ENCODE measurements around the gene GRIN2C.

GRIN2C gene

DNA sequence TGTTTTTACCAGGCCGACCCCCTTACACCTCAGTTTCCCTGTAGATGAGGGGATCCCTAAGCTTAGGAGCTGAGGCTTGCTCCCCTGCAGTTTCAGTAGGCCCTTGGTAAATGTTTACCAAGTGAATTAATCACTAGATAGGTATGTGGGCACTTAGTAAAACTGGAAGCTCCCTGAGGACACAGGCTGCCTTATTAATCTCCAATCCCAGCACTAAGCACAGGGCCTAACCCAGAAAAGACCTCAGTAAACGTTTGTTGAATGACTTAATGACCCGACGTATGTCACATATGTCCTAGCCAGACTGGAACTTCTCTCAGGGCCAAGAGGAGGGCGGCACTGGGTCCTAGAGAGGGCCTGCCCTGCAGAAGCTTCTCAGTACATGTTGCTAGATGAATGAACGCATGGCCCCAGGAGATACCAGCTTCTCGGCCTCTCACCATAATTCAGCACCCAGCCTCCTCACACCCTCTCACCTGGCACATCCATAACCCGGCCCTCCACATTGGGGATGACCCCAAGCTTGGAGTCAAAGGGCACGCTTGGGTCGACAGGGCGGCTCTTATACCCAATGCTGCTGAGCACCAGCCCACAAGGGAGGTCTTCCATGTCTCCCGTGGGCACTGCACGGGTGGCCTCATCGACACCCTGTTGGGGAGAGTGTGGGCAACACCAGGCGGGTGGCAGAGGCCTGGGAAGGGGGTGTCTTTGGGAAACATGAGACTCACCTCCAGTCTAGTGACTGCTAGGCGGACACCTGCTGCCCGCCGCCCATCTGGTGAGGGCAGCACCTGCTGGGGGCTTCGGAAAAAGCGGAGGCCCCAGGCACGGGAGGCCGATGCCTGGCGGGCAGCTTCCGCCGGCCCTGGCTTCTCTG lies 4.0 kb upstream of the GRIN2C start:
- no peak for DNase-seq

GRCh38 chr17:74862919-74863318 lies 3.2 kb upstream of the GRIN2C start:
- DNase-seq, result no peak

DNA sequence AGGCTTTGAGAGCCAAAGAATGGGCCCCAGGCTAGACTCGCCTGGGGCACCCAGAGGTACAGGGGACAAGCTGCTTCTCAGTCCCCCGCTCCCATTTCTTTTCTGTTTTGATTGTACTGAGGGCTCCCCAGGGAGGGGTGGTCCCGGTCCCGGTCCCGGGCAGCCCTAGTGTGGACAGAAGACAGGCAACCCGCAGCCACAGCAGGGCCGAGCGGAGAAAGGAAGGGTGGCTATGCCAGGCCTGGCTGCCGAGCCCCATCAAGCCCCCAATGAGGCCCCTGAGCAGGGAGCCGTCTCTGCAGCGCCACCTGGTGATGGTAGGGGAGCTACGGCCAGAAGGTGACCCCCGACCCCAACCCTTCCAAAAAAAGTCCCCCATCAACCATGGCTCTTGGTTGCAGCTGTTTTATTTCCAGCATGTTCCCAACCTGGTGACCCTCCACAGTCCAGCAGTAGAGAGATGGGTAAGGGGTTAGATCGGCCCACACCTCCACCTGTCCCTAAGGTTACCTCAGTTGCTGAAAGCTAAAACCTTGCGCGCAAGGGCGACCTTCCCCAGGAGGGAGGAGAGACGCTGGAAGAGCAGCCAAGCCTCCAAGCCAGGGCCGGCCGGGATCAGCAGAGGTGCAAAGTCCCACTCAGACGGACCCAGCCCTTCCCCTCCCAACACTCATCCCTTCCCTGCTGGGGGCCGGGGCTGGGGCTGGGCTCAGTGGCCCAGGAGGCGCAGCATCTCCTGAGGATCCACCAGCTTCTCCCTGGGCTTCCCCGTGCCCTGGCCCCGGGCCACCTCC lies 2.6 kb upstream of the GRIN2C start:
- DNase-seq, result peak; percentile 71 to 76

- DNase-seq, result no peak
Measured at GRCh38 chr17:74861662-74862107, 2.0 kb upstream of the GRIN2C start.

DNA sequence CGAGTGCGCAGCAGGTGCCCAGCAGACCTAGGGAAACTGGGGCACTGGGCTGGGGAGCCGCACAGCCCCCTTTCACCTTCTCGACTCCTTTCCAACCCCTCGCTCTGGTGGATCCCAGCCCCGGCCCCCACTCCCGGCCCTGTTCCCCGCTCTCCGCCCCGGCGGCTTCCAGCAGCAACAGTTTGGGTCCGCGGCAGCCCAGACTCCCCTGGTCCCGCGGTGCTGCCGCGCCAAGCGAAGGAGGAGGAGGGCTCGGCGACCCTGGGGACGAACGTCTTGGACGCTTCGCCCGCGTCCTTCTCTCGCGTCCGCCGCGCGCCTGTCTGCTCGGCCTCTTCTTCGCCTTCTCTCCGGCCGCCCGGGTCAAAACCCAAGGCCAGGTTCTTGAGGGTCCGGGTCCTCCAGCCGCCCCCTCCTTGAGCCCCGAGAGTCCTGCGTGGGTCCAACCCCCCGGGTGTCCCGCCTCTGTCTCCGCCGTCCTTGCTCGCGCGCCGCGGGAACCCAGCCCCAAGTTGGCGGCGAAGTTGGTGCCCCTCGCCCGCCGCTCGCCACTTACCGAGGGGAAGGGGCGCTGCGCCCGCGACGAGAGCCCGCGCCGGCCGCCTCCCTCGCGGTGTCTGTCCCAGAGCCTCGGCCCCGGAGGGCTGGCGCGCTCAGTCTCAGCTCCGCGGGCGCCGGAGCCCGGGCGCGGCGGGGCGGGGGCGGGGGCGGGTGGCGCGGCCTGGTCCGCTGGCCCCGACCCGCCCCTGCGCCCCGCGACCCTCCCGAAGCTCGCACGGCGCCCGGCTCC lies 1.4 kb upstream of the GRIN2C start:
- no peak for DNase-seq

DNA sequence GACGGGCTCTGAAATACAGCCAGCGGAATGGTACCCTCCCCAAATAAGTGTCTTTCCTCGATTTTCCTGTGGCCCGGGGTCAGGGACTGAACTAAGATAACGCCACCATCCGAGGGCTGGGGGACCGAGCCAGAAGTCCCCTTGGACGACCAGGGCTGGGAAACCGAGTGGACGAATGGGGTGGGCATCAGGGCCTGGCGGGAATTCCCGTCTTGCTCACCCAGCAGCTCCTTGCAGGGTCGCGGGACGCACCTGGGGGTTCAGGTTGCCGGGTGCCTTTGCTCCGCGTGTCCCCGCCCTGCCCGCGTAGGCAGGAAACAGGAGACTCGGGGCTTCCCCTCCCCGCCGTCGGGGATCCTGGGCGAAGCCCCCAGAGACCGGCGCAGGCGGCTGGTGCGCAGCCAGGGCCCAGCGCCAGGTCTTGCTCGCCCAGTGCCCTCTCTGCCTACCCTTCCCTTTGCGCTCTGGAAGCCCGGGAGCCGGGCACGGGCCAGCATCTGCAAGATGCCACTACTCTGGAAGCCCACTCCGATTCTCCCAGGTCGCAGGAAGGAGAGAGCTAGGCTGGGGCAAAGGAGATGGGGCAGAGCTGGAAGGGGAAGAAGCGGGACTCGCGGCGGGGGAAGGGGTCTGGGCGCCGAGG lies 665 bp upstream of the GRIN2C start:
- DNase-seq, result peak in 1 of 2 donors; percentile 25

GRCh38 chr17:74858672-74859458 lies 820 bp downstream of the GRIN2C start:
- DNase-seq, result no peak

DNA sequence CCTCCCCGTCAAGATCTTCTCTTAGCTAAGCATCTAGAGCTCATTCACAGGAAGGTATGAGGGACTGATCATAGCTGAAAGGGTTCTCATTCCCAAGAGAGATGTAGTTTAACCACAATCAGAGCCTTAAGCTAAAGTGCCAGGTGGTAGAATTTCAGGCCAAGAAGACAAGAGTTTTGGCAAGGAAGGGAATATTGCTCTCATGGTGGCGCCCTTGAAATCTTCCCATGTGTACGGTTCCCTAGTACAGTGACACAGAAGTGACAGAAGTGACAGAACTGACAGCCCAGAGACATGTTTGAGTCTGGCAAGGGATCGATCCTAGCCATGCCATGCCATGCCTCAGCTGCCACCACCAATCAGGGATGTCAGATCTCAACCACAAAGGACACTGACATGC lies 2.5 kb downstream of the GRIN2C start:
- no peak for DNase-seq

- no peak for DNase-seq
Measured at GRCh38 chr17:74856112-74856511, 3.6 kb downstream of the GRIN2C start.

GRCh38 chr17:74855323-74855722 lies 4.4 kb downstream of the GRIN2C start:
- no peak for DNase-seq

DNA sequence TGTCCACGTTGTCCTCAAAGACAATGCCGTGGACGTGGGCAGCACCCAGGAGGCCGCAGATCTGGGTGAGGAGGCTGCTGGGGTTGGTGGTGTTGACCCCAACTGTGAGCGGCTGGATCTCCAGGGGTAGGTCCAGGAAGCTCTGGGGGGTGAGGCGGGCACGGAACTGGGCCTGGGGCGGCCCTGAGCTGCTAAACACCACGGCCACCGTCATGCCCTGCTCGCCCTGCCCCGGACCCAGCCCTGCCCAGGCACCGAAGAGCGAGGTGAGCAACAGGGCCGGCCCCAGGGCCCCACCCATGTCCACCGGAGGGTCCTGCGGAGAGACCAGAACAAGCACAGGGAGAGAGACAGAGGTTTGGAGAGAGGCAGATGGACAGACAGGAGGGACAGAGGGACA lies 4.9 kb downstream of the GRIN2C start:
- DNase-seq, result no peak

DNA sequence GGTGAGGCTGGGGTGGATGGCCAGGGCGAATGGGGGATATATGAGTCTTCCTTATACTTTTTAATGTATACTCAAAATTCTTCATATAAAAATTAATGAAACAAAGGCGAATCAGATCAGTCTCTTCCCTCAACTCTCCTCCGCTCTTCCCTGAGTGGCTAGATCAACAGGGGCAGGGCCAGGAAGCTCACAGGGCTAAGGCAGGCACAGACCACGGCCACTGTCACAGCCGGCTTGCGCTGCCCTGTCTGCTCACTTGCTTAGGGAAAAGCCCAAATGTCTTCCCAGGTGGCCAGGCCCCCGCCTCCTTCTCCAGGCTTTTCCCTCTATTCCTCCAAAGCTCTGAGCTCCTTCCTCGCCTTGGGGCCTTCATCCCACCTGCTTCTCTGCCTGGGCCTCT lies 6.0 kb downstream of the GRIN2C start:
- no peak for DNase-seq

DNA sequence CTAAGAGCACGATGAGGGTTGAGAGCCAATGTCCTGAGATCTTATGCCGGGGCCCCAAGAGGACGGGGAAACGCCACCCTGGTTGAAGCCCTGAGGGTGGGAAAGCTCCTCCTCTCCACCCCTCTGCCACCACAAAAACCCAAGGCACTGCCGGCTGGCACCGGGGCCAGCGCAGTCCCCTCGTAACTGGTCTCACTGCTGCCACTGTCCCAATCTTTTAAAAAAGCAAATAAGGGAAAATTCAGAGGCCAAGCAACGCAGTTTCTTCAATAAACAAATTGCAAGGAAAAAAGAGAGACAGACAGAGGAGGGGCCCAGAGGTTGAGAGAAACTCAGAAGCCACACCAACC lies 6.7 kb downstream of the GRIN2C start:
- DNase-seq, result no peak

- DNase-seq, result peak; percentile 59 to 70
Measured at GRCh38 chr17:74852237-74853047, 7.2 kb downstream of the GRIN2C start.

GRCh38 chr17:74851612-74852236 lies 8.0 kb downstream of the GRIN2C start:
- DNase-seq, result no peak

DNA sequence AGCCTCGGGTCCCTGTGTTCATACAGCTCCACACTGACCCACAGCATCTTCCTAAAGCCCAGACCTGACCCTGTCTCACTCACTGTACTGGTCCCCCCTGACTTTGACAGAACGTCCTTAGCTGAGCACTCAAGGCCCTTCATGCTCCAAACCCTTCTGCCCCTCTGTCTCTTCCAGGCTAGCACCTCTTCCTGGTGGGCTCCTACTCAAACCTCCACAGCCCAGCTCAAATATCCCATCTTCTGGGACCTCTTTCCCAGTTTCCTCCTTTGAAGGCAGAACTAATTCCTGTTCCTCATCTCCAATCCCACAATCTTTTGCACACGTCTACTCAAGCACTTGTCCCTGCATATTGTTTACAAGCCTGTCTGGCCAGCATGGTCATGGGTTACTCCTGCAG lies 8.8 kb downstream of the GRIN2C start:
- no peak for DNase-seq

DNA sequence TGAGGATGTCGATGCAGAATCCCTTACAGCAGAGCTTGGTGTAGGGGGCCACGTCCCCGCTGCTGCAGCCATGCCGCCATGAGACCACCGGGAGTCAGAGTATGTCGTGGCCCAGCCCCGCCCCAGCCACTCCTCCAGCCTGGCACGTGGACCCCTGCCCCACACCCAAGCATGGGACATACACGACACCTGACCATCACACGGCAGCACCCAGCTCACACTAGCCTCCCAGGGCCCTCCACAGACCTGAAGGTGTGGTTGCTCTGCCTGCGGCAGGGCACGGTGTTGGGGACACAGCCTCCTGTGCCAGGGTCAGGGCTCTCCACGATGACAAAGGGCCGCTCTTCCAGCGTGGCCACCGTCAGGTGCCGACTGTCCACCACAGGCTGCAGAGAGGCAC lies 9.4 kb downstream of the GRIN2C start:
- no peak for DNase-seq

DNA sequence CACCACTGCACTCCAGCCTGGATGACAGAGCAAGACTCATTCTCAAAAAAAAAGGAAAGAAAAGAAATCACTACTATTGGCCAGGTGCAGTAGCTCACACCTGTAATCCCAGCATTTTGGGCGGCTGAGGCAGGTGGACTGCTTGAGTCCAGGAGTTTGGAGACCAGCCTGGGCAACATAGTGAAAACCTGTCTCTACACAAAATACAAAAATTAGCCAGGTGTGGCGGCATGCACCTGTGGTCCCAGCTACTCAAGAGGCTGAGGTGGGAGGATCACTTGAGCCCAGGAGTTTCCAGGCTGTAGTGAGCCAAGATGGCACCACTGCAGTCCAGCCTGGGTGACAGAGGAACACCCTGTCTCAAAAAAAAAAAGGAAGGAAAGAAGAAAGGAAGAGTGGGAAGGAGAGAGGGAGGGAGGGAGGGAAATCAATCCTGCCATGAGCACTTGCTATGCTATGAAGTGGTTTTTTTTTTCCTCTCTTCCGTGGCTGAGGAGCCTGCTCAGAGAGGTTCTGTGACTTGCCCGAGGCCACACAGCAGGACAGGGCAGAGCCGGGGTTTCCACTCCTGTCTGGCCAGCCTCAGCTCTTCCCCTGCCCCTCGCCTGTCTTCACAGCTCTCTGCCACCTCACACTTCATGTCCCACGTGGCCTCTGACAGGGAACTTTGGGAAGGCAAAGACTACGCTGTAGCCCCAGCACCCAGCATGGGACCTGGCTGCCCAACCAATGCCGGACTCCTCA lies 10.9 kb downstream of the GRIN2C start:
- DNase-seq, result no peak

DNA sequence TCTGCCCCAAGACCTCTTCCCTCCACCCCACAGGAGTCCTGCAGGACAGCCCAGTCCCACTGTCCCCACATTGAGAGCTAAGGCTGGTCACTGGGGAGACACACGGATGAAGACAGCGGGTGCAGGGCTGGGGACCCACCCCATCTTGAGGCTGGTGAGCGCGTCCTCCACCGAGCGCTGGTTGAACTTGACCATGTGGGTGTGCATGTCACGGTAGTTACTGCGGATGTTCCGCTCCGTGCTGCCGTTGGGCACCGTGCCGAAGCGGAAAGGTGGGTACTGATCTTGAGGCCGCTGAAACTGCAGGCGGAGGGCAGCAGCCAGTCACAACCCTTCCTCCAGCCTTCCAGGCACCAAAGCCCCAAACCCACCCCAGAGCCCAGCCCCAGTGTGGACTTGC lies 13.1 kb downstream of the GRIN2C start:
- no peak for DNase-seq

- DNase-seq, result no peak
Measured at GRCh38 chr17:74843352-74843627, 16.4 kb downstream of the GRIN2C start.
